ENCODE measurements around the gene PKDCC.
"Not testable (repeated sequence)": the region's sequence is repeated elsewhere in the genome, so short reads cannot be mapped to it uniquely, and the experiment has no call there.

The PKDCC gene

GRCh38 chr2:42060718-42061619 is 13.1 kb downstream of the PKDCC start:
- no peak overlapping the region for H3K4me3 ChIP-seq (ENCODE audit: severe bottlenecking)
- no peaks in the 10 kb centered on the region for H3K4me1 ChIP-seq (ENCODE audit: insufficient read depth, poor library complexity, severe bottlenecking)
- no peak overlapping the region for H3K27ac ChIP-seq (ENCODE audit: poor library complexity, severe bottlenecking)
- H3K36me3 ChIP-seq (ENCODE audit: low read depth), result no peaks in the 10 kb centered on the region
- H3K9me3 ChIP-seq (ENCODE audit: severe bottlenecking), result no peaks in the 10 kb centered on the region
- H3K27me3 ChIP-seq (ENCODE audit: insufficient read depth, poor library complexity, severe bottlenecking), result no peaks in the 10 kb centered on the region
- no peak for ATAC-seq (ENCODE audit: low read depth)
- no peak for TF ChIP-seq CTCF (IDR thresholded peaks at IDR 0.05; ENCODE audit: poor library complexity, severe bottlenecking)
- DNase-seq (ENCODE audit: low spot score), result no peak

GRCh38 chr2:42061839-42062238 is 14.0 kb downstream of the PKDCC start:
- H3K27me3 ChIP-seq (ENCODE audit: insufficient read depth, poor library complexity, severe bottlenecking), result no peaks in the 10 kb centered on the region
- no peak for TF ChIP-seq CTCF (IDR thresholded peaks at IDR 0.05; ENCODE audit: poor library complexity, severe bottlenecking)
- no peaks in the 10 kb centered on the region for H3K36me3 ChIP-seq (ENCODE audit: low read depth)
- no peaks in the 10 kb centered on the region for H3K9me3 ChIP-seq (ENCODE audit: severe bottlenecking)
- ATAC-seq (ENCODE audit: low read depth) (no peak), DNase-seq (ENCODE audit: low spot score) (no peak)
- H3K4me3 ChIP-seq (ENCODE audit: severe bottlenecking), result no peak overlapping the region
- no peaks in the 10 kb centered on the region for H3K4me1 ChIP-seq (ENCODE audit: insufficient read depth, poor library complexity, severe bottlenecking)
- no peak overlapping the region for H3K27ac ChIP-seq (ENCODE audit: poor library complexity, severe bottlenecking)

DNA sequence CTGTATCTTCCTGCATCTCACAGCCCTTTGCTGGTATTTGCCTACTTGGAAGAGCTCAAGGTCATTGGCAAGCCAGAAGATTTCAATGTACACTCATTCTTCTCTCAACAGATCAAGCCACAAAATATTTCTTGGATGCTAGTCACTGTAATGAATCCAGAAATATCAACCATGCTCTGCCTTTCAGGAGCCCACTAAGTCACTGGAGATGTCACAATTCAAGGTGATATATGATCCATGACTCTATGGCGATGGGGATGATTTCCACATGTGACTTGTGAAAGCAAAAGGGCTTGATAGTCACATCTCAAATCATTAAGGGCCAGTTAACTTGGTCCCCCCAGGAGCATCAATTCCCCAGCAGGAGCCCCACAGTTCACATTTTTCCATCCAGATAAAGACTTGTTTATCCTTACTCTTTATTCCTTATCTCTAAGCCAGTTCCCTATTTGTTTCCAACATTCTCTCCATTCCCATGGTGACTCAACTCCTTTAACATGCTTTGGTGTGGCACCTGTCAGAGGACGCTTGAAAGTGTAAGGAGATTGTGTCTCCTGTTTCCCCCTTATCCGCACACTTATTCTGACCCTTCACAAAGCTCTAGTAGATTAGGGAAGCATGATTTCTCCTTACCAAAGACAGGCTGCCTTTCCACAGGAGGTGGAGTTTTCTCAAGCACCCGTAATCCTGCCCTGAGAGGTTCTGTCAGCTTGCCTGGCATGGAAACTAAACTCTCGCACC is 15.8 kb downstream of the PKDCC start:
- no peak for DNase-seq (ENCODE audit: low spot score)
- no peaks in the 10 kb centered on the region for H3K36me3 ChIP-seq (ENCODE audit: low read depth)
- no peaks in the 10 kb centered on the region for H3K27me3 ChIP-seq (ENCODE audit: insufficient read depth, poor library complexity, severe bottlenecking)
- H3K27ac ChIP-seq (ENCODE audit: poor library complexity, severe bottlenecking), result no peak overlapping the region
- TF ChIP-seq CTCF (IDR thresholded peaks at IDR 0.05; ENCODE audit: poor library complexity, severe bottlenecking), result no peak
- no peaks in the 10 kb centered on the region for H3K4me1 ChIP-seq (ENCODE audit: insufficient read depth, poor library complexity, severe bottlenecking)
- H3K4me3 ChIP-seq (ENCODE audit: severe bottlenecking), result no peak overlapping the region
- no peak for ATAC-seq (ENCODE audit: low read depth)
- H3K9me3 ChIP-seq (ENCODE audit: severe bottlenecking), result no peaks in the 10 kb centered on the region

GRCh38 chr2:42064417-42064942 is 16.7 kb downstream of the PKDCC start:
- Histone ChIP-seq H3K27me3 (ENCODE audit: insufficient read depth, poor library complexity, severe bottlenecking) (no peaks in the 10 kb centered on the region), H3K4me3 (ENCODE audit: severe bottlenecking) (no peak overlapping the region), H3K27ac (ENCODE audit: poor library complexity, severe bottlenecking) (no peak overlapping the region), H3K4me1 (ENCODE audit: insufficient read depth, poor library complexity, severe bottlenecking) (no peaks in the 10 kb centered on the region), H3K9me3 (ENCODE audit: severe bottlenecking) (no peaks in the 10 kb centered on the region), H3K36me3 (ENCODE audit: low read depth) (no peaks in the 10 kb centered on the region)
- TF ChIP-seq CTCF (IDR thresholded peaks at IDR 0.05; ENCODE audit: poor library complexity, severe bottlenecking), result no peak
- DNase-seq (ENCODE audit: low spot score), result no peak
- no peak for ATAC-seq (ENCODE audit: low read depth)

- H3K27me3 ChIP-seq (ENCODE audit: insufficient read depth, poor library complexity, severe bottlenecking); ATAC-seq (ENCODE audit: low read depth); DNase-seq (ENCODE audit: low spot score); H3K36me3 ChIP-seq (ENCODE audit: low read depth); H3K4me3 ChIP-seq (ENCODE audit: severe bottlenecking); H3K27ac ChIP-seq (ENCODE audit: poor library complexity, severe bottlenecking); H3K9me3 ChIP-seq (ENCODE audit: severe bottlenecking); H3K4me1 ChIP-seq (ENCODE audit: insufficient read depth, poor library complexity, severe bottlenecking): not testable (repeated sequence)
These were observed 17.9 kb downstream of the PKDCC start for GRCh38 chr2:42065753-42066152.

GRCh38 chr2:42067001-42067400 is 19.2 kb downstream of the PKDCC start:
- not testable (repeated sequence) for H3K36me3 ChIP-seq (ENCODE audit: low read depth); H3K4me1 ChIP-seq (ENCODE audit: insufficient read depth, poor library complexity, severe bottlenecking); ATAC-seq (ENCODE audit: low read depth); H3K27ac ChIP-seq (ENCODE audit: poor library complexity, severe bottlenecking); H3K4me3 ChIP-seq (ENCODE audit: severe bottlenecking); H3K27me3 ChIP-seq (ENCODE audit: insufficient read depth, poor library complexity, severe bottlenecking); DNase-seq (ENCODE audit: low spot score); H3K9me3 ChIP-seq (ENCODE audit: severe bottlenecking)

Data from RWPE2 (cell line).